ENCODE measurements around the gene TMCC3.

TMCC3 gene

GRCh38 chr12:94588346-94588745 is 62.0 kb downstream of the TMCC3 start:
- peak overlapping the region; percentile 57 for H3K27ac ChIP-seq (ENCODE audit: low read depth, low read length)
- peaks cover 16% of the 10 kb centered on the region for H3K4me1 ChIP-seq (ENCODE audit: control insufficient read depth, insufficient read depth, low read length)
- no peaks in the 10 kb centered on the region for H3K36me3 ChIP-seq (ENCODE audit: control insufficient read depth, insufficient read depth, low read length)
- H3K27me3 ChIP-seq (ENCODE audit: control insufficient read depth, insufficient read depth, low read length) = no peaks in the 10 kb centered on the region
- H3K9ac ChIP-seq (ENCODE audit: low read length) = no peak overlapping the region
- no peak overlapping the region for H3K4me3 ChIP-seq (ENCODE audit: low read length)

- no peak overlapping the region for H3K9ac ChIP-seq (ENCODE audit: low read length)
- H3K4me1 ChIP-seq (ENCODE audit: control insufficient read depth, insufficient read depth, low read length) = peaks cover 16% of the 10 kb centered on the region
- H3K4me3 ChIP-seq (ENCODE audit: low read length) = no peak overlapping the region
These were observed 62.8 kb downstream of the TMCC3 start for GRCh38 chr12:94587266-94588241.

GRCh38 chr12:94586589-94587259 is 63.6 kb downstream of the TMCC3 start:
- Histone ChIP-seq H3K36me3 (ENCODE audit: control insufficient read depth, insufficient read depth, low read length) (no peaks in the 10 kb centered on the region), H3K27me3 (ENCODE audit: control insufficient read depth, insufficient read depth, low read length) (no peaks in the 10 kb centered on the region), H3K27ac (ENCODE audit: low read depth, low read length) (peak overlapping the region; percentile 19), H3K4me1 (ENCODE audit: control insufficient read depth, insufficient read depth, low read length) (peaks cover 16% of the 10 kb centered on the region), H3K4me3 (ENCODE audit: low read length) (no peak overlapping the region), H3K9ac (ENCODE audit: low read length) (no peak overlapping the region)

More at GRCh38 chr12:94587266-94588241, 62.8 kb downstream of the TMCC3 start:
- H3K27me3 ChIP-seq (ENCODE audit: control insufficient read depth, insufficient read depth, low read length) = no peaks in the 10 kb centered on the region
- peak overlapping the region; percentile 57 for H3K27ac ChIP-seq (ENCODE audit: low read depth, low read length)
- no peaks in the 10 kb centered on the region for H3K36me3 ChIP-seq (ENCODE audit: control insufficient read depth, insufficient read depth, low read length)

GRCh38 chr12:94585626-94586025 is 64.7 kb downstream of the TMCC3 start:
- H3K4me3 ChIP-seq (ENCODE audit: low read length) = peak overlapping the region; percentile 11
- no peak overlapping the region for H3K27ac ChIP-seq (ENCODE audit: low read depth, low read length)
- no peak overlapping the region for H3K9ac ChIP-seq (ENCODE audit: low read length)
- peaks cover 16% of the 10 kb centered on the region for H3K4me1 ChIP-seq (ENCODE audit: control insufficient read depth, insufficient read depth, low read length)
- no peaks in the 10 kb centered on the region for H3K27me3 ChIP-seq (ENCODE audit: control insufficient read depth, insufficient read depth, low read length)
- H3K36me3 ChIP-seq (ENCODE audit: control insufficient read depth, insufficient read depth, low read length) = peaks cover 4% of the 10 kb centered on the region

GRCh38 chr12:94584377-94584776 is 66.0 kb downstream of the TMCC3 start:
- no peak overlapping the region for H3K4me3 ChIP-seq (ENCODE audit: low read length)
- peaks cover 16% of the 10 kb centered on the region for H3K4me1 ChIP-seq (ENCODE audit: control insufficient read depth, insufficient read depth, low read length)
- H3K27ac ChIP-seq (ENCODE audit: low read depth, low read length) = no peak overlapping the region
- H3K36me3 ChIP-seq (ENCODE audit: control insufficient read depth, insufficient read depth, low read length) = peaks cover 4% of the 10 kb centered on the region
- no peaks in the 10 kb centered on the region for H3K27me3 ChIP-seq (ENCODE audit: control insufficient read depth, insufficient read depth, low read length)
- H3K9ac ChIP-seq (ENCODE audit: low read length) = no peak overlapping the region

GRCh38 chr12:94582591-94582990 is 67.8 kb downstream of the TMCC3 start:
- Histone ChIP-seq H3K36me3 (ENCODE audit: control insufficient read depth, insufficient read depth, low read length) (peaks cover 6% of the 10 kb centered on the region), H3K27ac (ENCODE audit: low read depth, low read length) (no peak overlapping the region), H3K4me1 (ENCODE audit: control insufficient read depth, insufficient read depth, low read length) (peaks cover 14% of the 10 kb centered on the region), H3K27me3 (ENCODE audit: control insufficient read depth, insufficient read depth, low read length) (no peaks in the 10 kb centered on the region), H3K9ac (ENCODE audit: low read length) (no peak overlapping the region), H3K4me3 (ENCODE audit: low read length) (no peak overlapping the region)

GRCh38 chr12:94575645-94576403 is 74.5 kb downstream of the TMCC3 start:
- peaks cover 3% of the 10 kb centered on the region for H3K4me1 ChIP-seq (ENCODE audit: control insufficient read depth, insufficient read depth, low read length)
- H3K9ac ChIP-seq (ENCODE audit: low read length) = no peak overlapping the region
- H3K36me3 ChIP-seq (ENCODE audit: control insufficient read depth, insufficient read depth, low read length) = peaks cover 7% of the 10 kb centered on the region
- no peaks in the 10 kb centered on the region for H3K27me3 ChIP-seq (ENCODE audit: control insufficient read depth, insufficient read depth, low read length)
- no peak overlapping the region for H3K27ac ChIP-seq (ENCODE audit: low read depth, low read length)
- H3K4me3 ChIP-seq (ENCODE audit: low read length) = no peak overlapping the region

- Histone ChIP-seq H3K36me3 (ENCODE audit: control insufficient read depth, insufficient read depth, low read length) (peaks cover 7% of the 10 kb centered on the region), H3K27ac (ENCODE audit: low read depth, low read length) (no peak overlapping the region), H3K4me3 (ENCODE audit: low read length) (no peak overlapping the region)
These were observed 75.3 kb downstream of the TMCC3 start for GRCh38 chr12:94575024-94575423.

GRCh38 chr12:94571556-94571955 is 78.8 kb downstream of the TMCC3 start:
- Histone ChIP-seq H3K27ac (ENCODE audit: low read depth, low read length) (no peak overlapping the region), H3K9ac (ENCODE audit: low read length) (no peak overlapping the region), H3K27me3 (ENCODE audit: control insufficient read depth, insufficient read depth, low read length) (no peaks in the 10 kb centered on the region), H3K36me3 (ENCODE audit: control insufficient read depth, insufficient read depth, low read length) (peaks cover 5% of the 10 kb centered on the region), H3K4me3 (ENCODE audit: low read length) (no peak overlapping the region), H3K4me1 (ENCODE audit: control insufficient read depth, insufficient read depth, low read length) (no peaks in the 10 kb centered on the region)

More at GRCh38 chr12:94575024-94575423, 75.3 kb downstream of the TMCC3 start:
- H3K4me1 ChIP-seq (ENCODE audit: control insufficient read depth, insufficient read depth, low read length) = peaks cover 3% of the 10 kb centered on the region
- no peak overlapping the region for H3K9ac ChIP-seq (ENCODE audit: low read length)
- no peaks in the 10 kb centered on the region for H3K27me3 ChIP-seq (ENCODE audit: control insufficient read depth, insufficient read depth, low read length)

- Histone ChIP-seq H3K27ac (ENCODE audit: low read depth, low read length) (no peak overlapping the region), H3K4me1 (ENCODE audit: control insufficient read depth, insufficient read depth, low read length) (no peaks in the 10 kb centered on the region), H3K27me3 (ENCODE audit: control insufficient read depth, insufficient read depth, low read length) (no peaks in the 10 kb centered on the region), H3K4me3 (ENCODE audit: low read length) (no peak overlapping the region), H3K9ac (ENCODE audit: low read length) (no peak overlapping the region), H3K36me3 (ENCODE audit: control insufficient read depth, insufficient read depth, low read length) (peaks cover 5% of the 10 kb centered on the region)
These were observed 80.2 kb downstream of the TMCC3 start for GRCh38 chr12:94570161-94570560.

GRCh38 chr12:94567761-94568160 is 82.6 kb downstream of the TMCC3 start:
- no peak overlapping the region for H3K9ac ChIP-seq (ENCODE audit: low read length)
- no peak overlapping the region for H3K4me3 ChIP-seq (ENCODE audit: low read length)
- no peak overlapping the region for H3K27ac ChIP-seq (ENCODE audit: low read depth, low read length)
- no peaks in the 10 kb centered on the region for H3K4me1 ChIP-seq (ENCODE audit: control insufficient read depth, insufficient read depth, low read length)
- peaks cover 5% of the 10 kb centered on the region for H3K36me3 ChIP-seq (ENCODE audit: control insufficient read depth, insufficient read depth, low read length)
- no peaks in the 10 kb centered on the region for H3K27me3 ChIP-seq (ENCODE audit: control insufficient read depth, insufficient read depth, low read length)

- Histone ChIP-seq H3K4me3 (ENCODE audit: low read length) (no peak overlapping the region), H3K4me1 (ENCODE audit: control insufficient read depth, insufficient read depth, low read length) (no peaks in the 10 kb centered on the region), H3K27ac (ENCODE audit: low read depth, low read length) (no peak overlapping the region), H3K36me3 (ENCODE audit: control insufficient read depth, insufficient read depth, low read length) (peaks cover 5% of the 10 kb centered on the region), H3K27me3 (ENCODE audit: control insufficient read depth, insufficient read depth, low read length) (no peaks in the 10 kb centered on the region), H3K9ac (ENCODE audit: low read length) (no peak overlapping the region)
These were observed 84.0 kb downstream of the TMCC3 start for GRCh38 chr12:94566345-94566744.

Data from rectal smooth muscle tissue (tissue), 1 donor.